Measurements from ENCODE around the gene MYOZ2.

MYOZ2 gene

DNA sequence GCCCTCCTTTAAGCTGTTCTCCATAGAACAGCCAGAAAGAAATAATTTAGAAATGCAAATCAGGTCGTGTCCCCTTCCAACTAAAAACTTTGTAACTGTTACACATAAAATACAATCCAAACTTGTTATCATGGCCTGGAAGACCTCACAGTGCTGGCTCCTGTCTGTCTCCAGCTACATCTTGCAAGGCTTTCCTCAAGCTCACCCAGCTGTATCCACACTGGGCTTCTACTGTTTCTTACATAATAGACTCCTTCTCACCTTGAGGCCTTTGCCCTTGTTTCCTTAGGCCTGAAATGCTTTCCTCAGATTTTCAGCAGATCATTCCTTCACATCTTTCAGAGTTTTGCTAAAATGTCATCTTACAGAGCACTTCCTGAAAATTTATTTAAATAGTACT is 43.4 kb downstream of the MYOZ2 start:
- no peak overlapping the region for H3K4me3 ChIP-seq (replicated peaks; ENCODE audit: low read depth, low read length)
- TF ChIP-seq, protein P1, sequence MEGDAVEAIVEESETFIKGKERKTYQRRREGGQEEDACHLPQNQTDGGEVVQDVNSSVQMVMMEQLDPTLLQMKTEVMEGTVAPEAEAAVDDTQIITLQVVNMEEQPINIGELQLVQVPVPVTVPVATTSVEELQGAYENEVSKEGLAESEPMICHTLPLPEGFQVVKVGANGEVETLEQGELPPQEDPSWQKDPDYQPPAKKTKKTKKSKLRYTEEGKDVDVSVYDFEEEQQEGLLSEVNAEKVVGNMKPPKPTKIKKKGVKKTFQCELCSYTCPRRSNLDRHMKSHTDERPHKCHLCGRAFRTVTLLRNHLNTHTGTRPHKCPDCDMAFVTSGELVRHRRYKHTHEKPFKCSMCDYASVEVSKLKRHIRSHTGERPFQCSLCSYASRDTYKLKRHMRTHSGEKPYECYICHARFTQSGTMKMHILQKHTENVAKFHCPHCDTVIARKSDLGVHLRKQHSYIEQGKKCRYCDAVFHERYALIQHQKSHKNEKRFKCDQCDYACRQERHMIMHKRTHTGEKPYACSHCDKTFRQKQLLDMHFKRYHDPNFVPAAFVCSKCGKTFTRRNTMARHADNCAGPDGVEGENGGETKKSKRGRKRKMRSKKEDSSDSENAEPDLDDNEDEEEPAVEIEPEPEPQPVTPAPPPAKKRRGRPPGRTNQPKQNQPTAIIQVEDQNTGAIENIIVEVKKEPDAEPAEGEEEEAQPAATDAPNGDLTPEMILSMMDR (IDR thresholded peaks at IDR 0.05; ENCODE audit: insufficient read depth, low read length, poor library complexity, severe bottlenecking), result no peak
- no peaks in the 10 kb centered on the region; the same call in 1 of the 2 replicates for H3K27me3 ChIP-seq (replicated peaks; ENCODE audit: control insufficient read depth, insufficient read depth, low read length)
- no peaks in the 10 kb centered on the region for H3K36me3 ChIP-seq (ENCODE audit: control insufficient read depth, insufficient read depth, low read length)
- DNase-seq (ENCODE audit: extremely low read depth, insufficient read length), result no peak

DNA sequence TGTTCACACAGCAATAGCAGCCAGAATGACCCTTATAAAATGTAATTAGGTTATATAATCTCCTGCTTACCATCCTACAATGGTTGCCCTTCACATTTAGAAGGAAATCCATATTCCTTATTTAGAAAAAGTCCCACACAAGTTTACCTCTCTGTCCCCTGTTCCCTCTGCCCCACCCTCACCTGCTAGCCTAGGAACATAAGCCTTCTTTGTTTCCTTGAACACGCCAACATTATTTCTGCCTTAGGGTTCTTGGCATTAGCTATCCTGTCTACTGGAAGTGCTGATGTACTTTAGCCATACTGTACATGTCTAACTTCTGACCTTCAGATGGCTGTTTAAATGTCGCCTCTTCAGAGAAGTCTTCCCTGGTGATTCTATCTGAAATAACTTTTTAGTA is 48.5 kb downstream of the MYOZ2 start:
- Histone ChIP-seq H3K36me3 (ENCODE audit: control insufficient read depth, insufficient read depth, low read length) (no peaks in the 10 kb centered on the region), H3K4me3 (replicated peaks; ENCODE audit: low read depth, low read length) (no peak overlapping the region), H3K27me3 (replicated peaks; ENCODE audit: control insufficient read depth, insufficient read depth, low read length) (no peaks in the 10 kb centered on the region; the same call in 1 of the 2 replicates)
- TF ChIP-seq, protein P1 (IDR thresholded peaks at IDR 0.05; ENCODE audit: insufficient read depth, low read length, poor library complexity, severe bottlenecking), result no peak
- no peak for DNase-seq (ENCODE audit: extremely low read depth, insufficient read length)

DNA sequence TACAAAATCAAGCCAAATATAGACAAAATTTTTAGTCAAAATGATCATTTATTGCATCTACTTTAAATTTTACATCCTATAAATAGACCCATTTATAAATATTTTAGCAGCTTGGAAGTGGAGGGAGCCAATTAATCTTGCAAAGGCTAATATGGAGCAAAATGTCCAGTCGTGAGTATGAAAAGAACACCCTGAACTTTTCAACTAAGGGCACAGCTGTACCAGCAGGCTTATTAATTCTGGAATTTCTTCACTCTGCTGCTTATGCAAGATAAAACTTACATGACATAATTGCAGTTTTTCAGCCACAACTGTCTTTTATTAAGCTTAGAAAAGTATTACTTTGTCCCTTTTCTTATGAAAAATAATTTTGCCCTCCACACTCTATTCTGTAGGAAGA is 54.0 kb downstream of the MYOZ2 start:
- Histone ChIP-seq H3K27me3 (replicated peaks; ENCODE audit: control insufficient read depth, insufficient read depth, low read length) (no peaks in the 10 kb centered on the region), H3K36me3 (ENCODE audit: control insufficient read depth, insufficient read depth, low read length) (no peaks in the 10 kb centered on the region), H3K4me3 (replicated peaks; ENCODE audit: low read depth, low read length) (no peak overlapping the region)
- DNase-seq (ENCODE audit: extremely low read depth, insufficient read length), result no peak
- TF ChIP-seq, protein P1 (IDR thresholded peaks at IDR 0.05; ENCODE audit: insufficient read depth, low read length, poor library complexity, severe bottlenecking), result no peak

DNA sequence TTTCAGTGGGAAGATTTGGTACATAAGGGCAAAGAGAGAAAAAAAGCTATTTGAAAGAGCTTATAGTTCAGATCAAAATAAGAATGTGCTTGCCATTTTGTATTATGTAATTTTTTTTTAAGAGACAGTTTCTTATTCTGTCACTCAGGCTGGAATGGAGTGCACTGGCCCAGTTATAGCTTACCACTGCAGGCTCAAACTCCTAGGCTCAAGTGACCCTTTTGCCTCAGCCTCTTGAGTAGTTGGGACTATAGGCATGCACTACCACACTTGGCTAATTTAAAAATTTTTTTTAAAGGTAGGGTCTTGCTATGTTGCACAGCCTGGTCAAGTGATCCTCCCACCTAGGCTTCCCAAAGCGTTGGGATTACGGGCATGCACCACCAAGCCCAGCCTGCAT is 54.7 kb downstream of the MYOZ2 start:
- no peaks in the 10 kb centered on the region for H3K36me3 ChIP-seq (ENCODE audit: control insufficient read depth, insufficient read depth, low read length)
- H3K27me3 ChIP-seq (replicated peaks; ENCODE audit: control insufficient read depth, insufficient read depth, low read length), result no peaks in the 10 kb centered on the region
- TF ChIP-seq, protein P1 (IDR thresholded peaks at IDR 0.05; ENCODE audit: insufficient read depth, low read length, poor library complexity, severe bottlenecking), result no peak
- no peak overlapping the region for H3K4me3 ChIP-seq (replicated peaks; ENCODE audit: low read depth, low read length)
- no peak for DNase-seq (ENCODE audit: extremely low read depth, insufficient read length)

DNA sequence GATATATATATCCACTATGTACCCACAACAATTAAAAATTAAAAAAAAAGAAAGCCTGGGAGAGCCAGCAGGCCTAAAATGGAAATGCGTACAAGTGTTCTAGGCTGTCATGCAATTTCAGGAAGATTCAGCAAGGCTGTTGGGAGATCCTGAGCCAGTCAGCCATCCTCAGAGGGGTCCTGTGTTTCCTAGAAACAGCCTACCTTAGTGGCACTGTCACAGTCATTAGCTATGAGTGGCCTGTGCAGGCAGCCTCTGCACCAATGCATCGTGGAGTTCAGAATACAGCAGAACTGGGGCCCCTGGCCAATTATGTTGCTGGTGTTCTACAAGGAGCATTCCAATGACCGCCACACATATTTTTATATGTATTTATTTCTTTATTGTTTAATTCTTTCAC is 55.9 kb downstream of the MYOZ2 start:
- DNase-seq (ENCODE audit: extremely low read depth, insufficient read length), result no peak
- H3K4me3 ChIP-seq (replicated peaks; ENCODE audit: low read depth, low read length), result no peak overlapping the region
- TF ChIP-seq, protein P1 (IDR thresholded peaks at IDR 0.05; ENCODE audit: insufficient read depth, low read length, poor library complexity, severe bottlenecking), result no peak
- H3K27me3 ChIP-seq (replicated peaks; ENCODE audit: control insufficient read depth, insufficient read depth, low read length), result no peaks in the 10 kb centered on the region
- no peaks in the 10 kb centered on the region for H3K36me3 ChIP-seq (ENCODE audit: control insufficient read depth, insufficient read depth, low read length)

DNA sequence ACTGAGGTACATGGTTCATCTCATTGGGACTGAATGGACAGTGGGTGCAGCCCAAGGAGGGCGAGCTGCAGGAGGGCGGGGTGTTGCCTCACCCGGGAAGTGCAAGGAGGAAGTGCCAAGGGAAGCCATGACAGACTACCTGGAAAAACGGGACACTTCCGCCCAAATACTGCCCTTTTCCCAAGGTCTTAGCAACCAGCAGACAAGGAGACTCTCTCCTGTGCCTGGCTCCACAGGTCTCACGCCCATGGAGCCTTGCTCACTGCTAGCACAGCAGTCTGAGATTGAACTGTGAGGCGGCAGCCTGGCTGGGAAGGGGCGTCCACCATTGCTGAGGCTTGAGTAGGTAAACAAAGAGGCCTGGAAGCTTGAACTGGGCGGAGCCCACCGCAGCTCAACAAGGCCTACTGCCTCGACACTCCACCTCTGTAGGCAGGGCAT is 62.2 kb downstream of the MYOZ2 start:
- TF ChIP-seq, protein P1 (IDR thresholded peaks at IDR 0.05; ENCODE audit: insufficient read depth, low read length, poor library complexity, severe bottlenecking), result no peak
- H3K27me3 ChIP-seq (replicated peaks; ENCODE audit: control insufficient read depth, insufficient read depth, low read length), result no peaks in the 10 kb centered on the region
- DNase-seq (ENCODE audit: extremely low read depth, insufficient read length), result no peak
- H3K36me3 ChIP-seq (ENCODE audit: control insufficient read depth, insufficient read depth, low read length), result no peaks in the 10 kb centered on the region
- no peak overlapping the region for H3K4me3 ChIP-seq (replicated peaks; ENCODE audit: low read depth, low read length)

Data from GM06990 (cell line).